ENCODE measurements around the gene EOMES. TPM values are rescaled to one million over a fixed set of nuclear protein-coding genes. Genes with fewer than 3 reads are reported as not detected.

Gene EOMES
- total and polyA plus RNA-seq, 2 of the 8 experiments (the other 6 are each of a cell fraction or from before 2014, with no cell fraction given) = 0.09 to 0.47 TPM

DNA sequence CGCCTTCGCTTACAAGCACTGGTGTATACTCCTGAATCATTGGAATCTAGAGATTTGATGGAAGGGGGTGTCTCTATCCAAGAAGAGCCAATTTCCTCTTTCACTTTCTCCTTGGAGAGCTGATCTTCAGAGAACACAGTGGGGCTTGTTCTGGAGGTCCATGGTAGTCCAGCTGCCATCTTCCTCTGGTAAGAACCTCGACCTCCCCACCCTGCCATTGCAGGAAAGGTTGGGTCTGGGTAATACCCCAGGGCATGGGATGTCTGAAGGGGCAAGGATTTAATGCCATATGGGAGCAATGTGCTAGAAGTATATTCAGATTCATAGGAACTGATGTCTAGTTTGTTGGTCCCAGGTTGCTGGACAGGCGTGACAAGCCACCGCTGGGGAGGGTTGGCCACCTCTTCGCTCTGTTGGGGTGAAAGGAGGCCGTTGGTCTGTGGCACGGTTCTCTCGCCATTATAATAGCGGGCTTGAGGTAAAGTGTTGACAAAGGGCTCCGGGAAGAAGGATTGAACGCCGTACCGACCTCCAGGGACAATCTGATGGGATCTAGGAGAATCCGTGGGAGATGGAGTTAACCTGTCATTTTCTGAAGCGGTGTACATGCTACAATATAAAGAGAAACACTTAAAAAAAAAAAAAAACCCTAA is 4.8 kb downstream of the EOMES start (continued):
- TF ChIP-seq, protein P1, sequence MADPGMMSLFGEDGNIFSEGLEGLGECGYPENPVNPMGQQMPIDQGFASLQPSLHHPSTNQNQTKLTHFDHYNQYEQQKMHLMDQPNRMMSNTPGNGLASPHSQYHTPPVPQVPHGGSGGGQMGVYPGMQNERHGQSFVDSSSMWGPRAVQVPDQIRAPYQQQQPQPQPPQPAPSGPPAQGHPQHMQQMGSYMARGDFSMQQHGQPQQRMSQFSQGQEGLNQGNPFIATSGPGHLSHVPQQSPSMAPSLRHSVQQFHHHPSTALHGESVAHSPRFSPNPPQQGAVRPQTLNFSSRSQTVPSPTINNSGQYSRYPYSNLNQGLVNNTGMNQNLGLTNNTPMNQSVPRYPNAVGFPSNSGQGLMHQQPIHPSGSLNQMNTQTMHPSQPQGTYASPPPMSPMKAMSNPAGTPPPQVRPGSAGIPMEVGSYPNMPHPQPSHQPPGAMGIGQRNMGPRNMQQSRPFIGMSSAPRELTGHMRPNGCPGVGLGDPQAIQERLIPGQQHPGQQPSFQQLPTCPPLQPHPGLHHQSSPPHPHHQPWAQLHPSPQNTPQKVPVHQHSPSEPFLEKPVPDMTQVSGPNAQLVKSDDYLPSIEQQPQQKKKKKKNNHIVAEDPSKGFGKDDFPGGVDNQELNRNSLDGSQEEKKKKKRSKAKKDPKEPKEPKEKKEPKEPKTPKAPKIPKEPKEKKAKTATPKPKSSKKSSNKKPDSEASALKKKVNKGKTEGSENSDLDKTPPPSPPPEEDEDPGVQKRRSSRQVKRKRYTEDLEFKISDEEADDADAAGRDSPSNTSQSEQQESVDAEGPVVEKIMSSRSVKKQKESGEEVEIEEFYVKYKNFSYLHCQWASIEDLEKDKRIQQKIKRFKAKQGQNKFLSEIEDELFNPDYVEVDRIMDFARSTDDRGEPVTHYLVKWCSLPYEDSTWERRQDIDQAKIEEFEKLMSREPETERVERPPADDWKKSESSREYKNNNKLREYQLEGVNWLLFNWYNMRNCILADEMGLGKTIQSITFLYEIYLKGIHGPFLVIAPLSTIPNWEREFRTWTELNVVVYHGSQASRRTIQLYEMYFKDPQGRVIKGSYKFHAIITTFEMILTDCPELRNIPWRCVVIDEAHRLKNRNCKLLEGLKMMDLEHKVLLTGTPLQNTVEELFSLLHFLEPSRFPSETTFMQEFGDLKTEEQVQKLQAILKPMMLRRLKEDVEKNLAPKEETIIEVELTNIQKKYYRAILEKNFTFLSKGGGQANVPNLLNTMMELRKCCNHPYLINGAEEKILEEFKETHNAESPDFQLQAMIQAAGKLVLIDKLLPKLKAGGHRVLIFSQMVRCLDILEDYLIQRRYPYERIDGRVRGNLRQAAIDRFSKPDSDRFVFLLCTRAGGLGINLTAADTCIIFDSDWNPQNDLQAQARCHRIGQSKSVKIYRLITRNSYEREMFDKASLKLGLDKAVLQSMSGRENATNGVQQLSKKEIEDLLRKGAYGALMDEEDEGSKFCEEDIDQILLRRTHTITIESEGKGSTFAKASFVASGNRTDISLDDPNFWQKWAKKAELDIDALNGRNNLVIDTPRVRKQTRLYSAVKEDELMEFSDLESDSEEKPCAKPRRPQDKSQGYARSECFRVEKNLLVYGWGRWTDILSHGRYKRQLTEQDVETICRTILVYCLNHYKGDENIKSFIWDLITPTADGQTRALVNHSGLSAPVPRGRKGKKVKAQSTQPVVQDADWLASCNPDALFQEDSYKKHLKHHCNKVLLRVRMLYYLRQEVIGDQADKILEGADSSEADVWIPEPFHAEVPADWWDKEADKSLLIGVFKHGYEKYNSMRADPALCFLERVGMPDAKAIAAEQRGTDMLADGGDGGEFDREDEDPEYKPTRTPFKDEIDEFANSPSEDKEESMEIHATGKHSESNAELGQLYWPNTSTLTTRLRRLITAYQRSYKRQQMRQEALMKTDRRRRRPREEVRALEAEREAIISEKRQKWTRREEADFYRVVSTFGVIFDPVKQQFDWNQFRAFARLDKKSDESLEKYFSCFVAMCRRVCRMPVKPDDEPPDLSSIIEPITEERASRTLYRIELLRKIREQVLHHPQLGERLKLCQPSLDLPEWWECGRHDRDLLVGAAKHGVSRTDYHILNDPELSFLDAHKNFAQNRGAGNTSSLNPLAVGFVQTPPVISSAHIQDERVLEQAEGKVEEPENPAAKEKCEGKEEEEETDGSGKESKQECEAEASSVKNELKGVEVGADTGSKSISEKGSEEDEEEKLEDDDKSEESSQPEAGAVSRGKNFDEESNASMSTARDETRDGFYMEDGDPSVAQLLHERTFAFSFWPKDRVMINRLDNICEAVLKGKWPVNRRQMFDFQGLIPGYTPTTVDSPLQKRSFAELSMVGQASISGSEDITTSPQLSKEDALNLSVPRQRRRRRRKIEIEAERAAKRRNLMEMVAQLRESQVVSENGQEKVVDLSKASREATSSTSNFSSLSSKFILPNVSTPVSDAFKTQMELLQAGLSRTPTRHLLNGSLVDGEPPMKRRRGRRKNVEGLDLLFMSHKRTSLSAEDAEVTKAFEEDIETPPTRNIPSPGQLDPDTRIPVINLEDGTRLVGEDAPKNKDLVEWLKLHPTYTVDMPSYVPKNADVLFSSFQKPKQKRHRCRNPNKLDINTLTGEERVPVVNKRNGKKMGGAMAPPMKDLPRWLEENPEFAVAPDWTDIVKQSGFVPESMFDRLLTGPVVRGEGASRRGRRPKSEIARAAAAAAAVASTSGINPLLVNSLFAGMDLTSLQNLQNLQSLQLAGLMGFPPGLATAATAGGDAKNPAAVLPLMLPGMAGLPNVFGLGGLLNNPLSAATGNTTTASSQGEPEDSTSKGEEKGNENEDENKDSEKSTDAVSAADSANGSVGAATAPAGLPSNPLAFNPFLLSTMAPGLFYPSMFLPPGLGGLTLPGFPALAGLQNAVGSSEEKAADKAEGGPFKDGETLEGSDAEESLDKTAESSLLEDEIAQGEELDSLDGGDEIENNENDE (IDR thresholded peaks at IDR 0.05; ENCODE audit: insufficient replicate concordance, low read length) = no peak
- TF ChIP-seq EZH2 (IDR thresholded peaks at IDR 0.05; ENCODE audit: low read depth, low read length, severe bottlenecking) (peak; percentile 73), SP4 (IDR thresholded peaks at IDR 0.05; ENCODE audit: low read length) (no peak), ASH2L (IDR thresholded peaks at IDR 0.05; ENCODE audit: low read length) (no peak), MAFK (IDR thresholded peaks at IDR 0.05; ENCODE audit: low read depth, low read length) (no peak), EGR1 (IDR thresholded peaks at IDR 0.05; ENCODE audit: borderline replicate concordance, low read depth, low read length) (no peak), RNF2 (IDR thresholded peaks at IDR 0.05; ENCODE audit: borderline replicate concordance, low read depth, low read length, missing control alignments, poor library complexity, severe bottlenecking) (peak; percentile 94), TEAD4 (IDR thresholded peaks at IDR 0.05; ENCODE audit: low read depth, low read length) (no peak), SRF (IDR thresholded peaks at IDR 0.05; ENCODE audit: low read depth, low read length) (no peak)
- TF ChIP-seq, protein P2, sequence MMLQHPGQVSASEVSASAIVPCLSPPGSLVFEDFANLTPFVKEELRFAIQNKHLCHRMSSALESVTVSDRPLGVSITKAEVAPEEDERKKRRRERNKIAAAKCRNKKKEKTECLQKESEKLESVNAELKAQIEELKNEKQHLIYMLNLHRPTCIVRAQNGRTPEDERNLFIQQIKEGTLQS (IDR thresholded peaks at IDR 0.05; ENCODE audit: insufficient read depth, low read depth, low read length) = no peak

Measured in H1 (cell line).